Astrocyte of the spinal cord (primary cell): ENCODE measurements around the gene SLC25A12.

Experiments used
- DNase-seq: peaks from one replicate; pipeline ENCODE4 v3.0.0; 2011; ENCODE audit warnings: low read depth, low spot score
- H3K4me3 ChIP-seq: 2 replicates; pipeline ENCODE4 v1.5.1; 2011; ENCODE audit warnings: low read depth, mild to moderate bottlenecking, low read length, moderate library complexity
- CTCF ChIP-seq: IDR thresholded peaks from 2 replicates; pipeline ENCODE4 v1.5.1; 2012; ENCODE audit warnings: low read depth, mild to moderate bottlenecking, low read length, inconsistent platforms
- in situ Hi-C: cut with HindIII; loops from 2 replicates; pipeline ENCODE4 v1.10.0; 2017; ENCODE audit warnings: low sequenced_read_pairs

SLC25A12 gene

GRCh38 chr2:171858397-171858958 lies 35.6 kb downstream of the SLC25A12 start:
- DNase-seq = peak; percentile 28
- in situ Hi-C loops = no loop called here
- H3K4me3 ChIP-seq = no peak overlapping the region
- no peak for TF ChIP-seq CTCF

- no peak overlapping the region for H3K4me3 ChIP-seq
- no peak for DNase-seq
- TF ChIP-seq CTCF = no peak
- in situ Hi-C loops = no loop called here
These were observed 38.6 kb downstream of the SLC25A12 start for GRCh38 chr2:171855401-171855800.

- no peak for DNase-seq
These were observed 41.6 kb downstream of the SLC25A12 start for GRCh38 chr2:171852366-171852888.

GRCh38 chr2:171847627-171848026 lies 46.4 kb downstream of the SLC25A12 start:
- no peak for TF ChIP-seq CTCF
- in situ Hi-C loops = no loop called here
- DNase-seq = no peak

More at GRCh38 chr2:171852366-171852888, 41.6 kb downstream of the SLC25A12 start:
- in situ Hi-C loops = no loop called here
- TF ChIP-seq CTCF = no peak
- no peak overlapping the region for H3K4me3 ChIP-seq

DNA sequence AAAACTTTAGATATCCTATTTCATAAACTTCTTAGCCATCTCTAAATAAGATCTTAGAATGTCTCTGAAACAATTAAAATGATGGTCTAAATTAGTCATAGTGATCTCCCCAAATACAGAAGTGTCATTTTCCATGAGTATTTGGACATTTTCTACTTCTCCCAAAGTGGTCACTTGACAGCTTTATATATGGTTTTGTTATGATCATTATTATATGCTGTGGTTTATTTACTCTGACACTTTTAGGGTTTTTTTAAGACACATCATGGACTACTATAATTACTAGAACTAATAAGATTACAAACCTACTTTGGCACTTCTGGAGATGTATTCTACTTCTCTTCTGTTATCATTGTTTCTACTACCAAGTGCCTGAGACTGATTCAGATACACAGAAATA lies 47.1 kb downstream of the SLC25A12 start:
- no peak for DNase-seq
- no peak overlapping the region for H3K4me3 ChIP-seq
- no peak for TF ChIP-seq CTCF
- in situ Hi-C loops = no loop called here

More at GRCh38 chr2:171847627-171848026, 46.4 kb downstream of the SLC25A12 start:
- H3K4me3 ChIP-seq = no peak overlapping the region

DNA sequence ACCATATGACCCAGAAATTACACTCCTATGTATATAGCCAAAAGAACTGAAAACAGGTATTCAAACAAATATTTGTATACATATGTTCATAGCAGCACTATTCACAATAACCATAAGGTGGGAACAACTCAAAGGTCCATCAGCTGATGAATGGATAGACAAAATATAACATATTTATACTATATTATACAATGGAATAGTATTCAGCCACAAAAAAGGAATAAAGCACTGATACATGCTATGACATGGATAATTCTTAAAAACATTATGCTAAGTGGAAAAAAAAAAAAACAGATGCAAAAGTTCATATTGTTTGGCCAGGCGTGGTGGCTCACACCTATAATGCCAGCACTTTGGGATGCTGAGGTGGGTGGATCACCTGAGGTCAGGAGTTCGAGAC lies 52.0 kb downstream of the SLC25A12 start:
- no peak for TF ChIP-seq CTCF

GRCh38 chr2:171837736-171838135 lies 56.3 kb downstream of the SLC25A12 start:
- in situ Hi-C loops = no loop called here
- TF ChIP-seq CTCF = no peak
- no peak overlapping the region for H3K4me3 ChIP-seq
- no peak for DNase-seq

More for the DNA sequence above, 52.0 kb downstream of the SLC25A12 start:
- H3K4me3 ChIP-seq = no peak overlapping the region
- in situ Hi-C loops = no loop called here
- DNase-seq = no peak
